GM12878 (cell line): ENCODE data around the gene ZSCAN9.

Source experiments
- CEBPB ChIP-seq, 2 experiments: fragments of 150-350 bp in 1 of 2; IDR thresholded peaks; 2 replicates each; pipeline ENCODE4 v1.6.1; 2012 to 2014; ENCODE audit warnings: low read depth in 2 of 2, low read length in 2 of 2, borderline replicate concordance in 1 of 2, inconsistent platforms in 1 of 2
- CREM ChIP-seq: IDR thresholded peaks from 2 replicates; pipeline ENCODE4 v1.6.1; 2014; ENCODE audit warnings: antibody characterized with exemption, low read depth
- EP300 ChIP-seq, 2 experiments: fragments of 150-350 bp in 1 of 2; IDR thresholded peaks; 2 replicates each; pipeline ENCODE4 v1.6.1; 2011 to 2012; ENCODE audit warnings: low read depth in 2 of 2, low read length in 2 of 2, borderline replicate concordance in 1 of 2, improper control_type of control experiment in 1 of 2, inconsistent platforms in 1 of 2; ENCODE audit not compliant: control insufficient read depth in 1 of 2
- FOS ChIP-seq: IDR thresholded peaks from 3 replicates; pipeline ENCODE4 v1.6.1; 2011; ENCODE audit warnings: borderline replicate concordance; ENCODE audit not compliant: insufficient read length; ENCODE audit errors: extremely low read depth
- HDAC6 ChIP-seq: fragments of 200-600 bp; sonication (generic); IDR thresholded peaks from one replicate; pipeline ENCODE4 v1.8.0; 2017; ENCODE audit warnings: antibody characterized with exemption; ENCODE audit not compliant: unreplicated experiment
- NRF1 ChIP-seq: conservative IDR thresholded peaks from 2 replicates; pipeline ENCODE4 v1.6.1; 2011; ENCODE audit warnings: mild to moderate bottlenecking, low read depth, low read length, improper control_type of control experiment
- PAX8 ChIP-seq: fragments of 450-650 bp; IDR thresholded peaks from 2 replicates; pipeline ENCODE4 v1.6.1; 2017; ENCODE audit warnings: mild to moderate bottlenecking, moderate library complexity
- POLR2AphosphoS5 ChIP-seq: IDR thresholded peaks from 2 replicates; pipeline ENCODE4 v1.6.1; 2011; ENCODE audit warnings: mild to moderate bottlenecking, low read length, inconsistent platforms
- TF ChIP-seq, protein P1 (sequence below): IDR thresholded peaks from 2 replicates; pipeline ENCODE4 v1.6.1; 2011; ENCODE audit warnings: low read depth, low read length, improper control_type of control experiment, borderline replicate concordance
- TF ChIP-seq, protein P2 (sequence below), 3 experiments: IDR thresholded peaks in 2 of 3; conservative IDR thresholded peaks in 1 of 3; 2 replicates each; pipeline ENCODE4 v1.5.1; 2011; ENCODE audit warnings: low read depth in 3 of 3, low read length in 3 of 3, mild to moderate bottlenecking in 3 of 3, control low read depth in 2 of 3, moderate library complexity in 2 of 3, inconsistent platforms in 1 of 3, mixed read lengths in 1 of 3; ENCODE audit not compliant: control insufficient read depth in 2 of 3, insufficient read depth in 1 of 3; ENCODE audit errors: extremely low read depth in 1 of 3
- TF ChIP-seq, protein P3 (sequence below): IDR thresholded peaks from 2 replicates; pipeline ENCODE4 v1.6.1; 2011; ENCODE audit warnings: mild to moderate bottlenecking, low read depth, low read length, moderate library complexity; ENCODE audit not compliant: insufficient replicate concordance

DNA sequence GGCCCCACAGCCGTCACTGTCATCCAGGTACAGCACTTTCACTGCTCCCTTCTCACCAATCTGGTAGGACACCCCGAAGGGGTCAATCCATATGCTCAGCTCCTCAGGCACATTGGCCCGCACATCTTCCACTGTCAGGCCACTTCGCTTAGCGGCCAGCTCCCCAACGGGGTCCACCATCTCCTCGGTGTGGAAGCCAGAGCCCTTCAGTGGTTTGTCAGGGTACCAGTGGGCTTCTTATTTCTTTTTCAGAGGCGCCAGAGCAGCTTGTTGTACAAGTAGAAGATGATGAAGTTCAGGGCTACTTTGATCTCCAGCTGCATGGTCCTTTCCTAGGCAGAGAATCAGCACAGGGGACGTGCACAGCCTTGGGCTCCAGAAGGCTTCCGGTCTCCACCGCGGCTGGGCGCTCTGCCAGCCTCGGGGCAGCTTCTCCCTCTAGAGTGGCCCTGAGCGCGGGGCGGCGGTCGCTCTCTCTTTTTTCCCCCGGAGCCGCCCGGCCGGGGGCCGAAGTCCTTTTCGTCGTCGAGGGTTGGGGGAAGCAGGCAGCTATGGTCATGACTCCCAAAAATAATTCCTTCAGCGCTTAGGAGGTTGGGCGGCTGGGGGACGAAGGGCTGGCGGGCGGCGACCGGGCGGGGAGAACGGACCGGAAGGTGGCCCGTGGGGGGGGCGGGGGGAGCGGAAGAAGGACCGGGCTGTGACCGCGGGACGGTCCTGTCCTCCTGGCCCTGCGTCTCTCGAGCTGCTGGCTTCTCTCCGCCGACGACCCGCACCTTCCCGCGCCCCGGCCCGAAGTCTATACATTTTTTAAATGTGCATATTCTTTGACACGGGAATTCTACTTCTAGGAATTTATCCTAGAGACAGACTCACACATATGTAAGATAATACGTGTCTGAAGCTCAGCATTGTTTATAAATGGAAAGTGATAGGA lies 6.5 kb upstream of the ZSCAN9 start:
- no peak; the same call in 1 of the 2 replicates for TF ChIP-seq POLR2AphosphoS5
- TF ChIP-seq FOS, result no peak
- TF ChIP-seq, protein P1, sequence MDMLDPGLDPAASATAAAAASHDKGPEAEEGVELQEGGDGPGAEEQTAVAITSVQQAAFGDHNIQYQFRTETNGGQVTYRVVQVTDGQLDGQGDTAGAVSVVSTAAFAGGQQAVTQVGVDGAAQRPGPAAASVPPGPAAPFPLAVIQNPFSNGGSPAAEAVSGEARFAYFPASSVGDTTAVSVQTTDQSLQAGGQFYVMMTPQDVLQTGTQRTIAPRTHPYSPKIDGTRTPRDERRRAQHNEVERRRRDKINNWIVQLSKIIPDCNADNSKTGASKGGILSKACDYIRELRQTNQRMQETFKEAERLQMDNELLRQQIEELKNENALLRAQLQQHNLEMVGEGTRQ, result no peak
- TF ChIP-seq, protein P2, sequence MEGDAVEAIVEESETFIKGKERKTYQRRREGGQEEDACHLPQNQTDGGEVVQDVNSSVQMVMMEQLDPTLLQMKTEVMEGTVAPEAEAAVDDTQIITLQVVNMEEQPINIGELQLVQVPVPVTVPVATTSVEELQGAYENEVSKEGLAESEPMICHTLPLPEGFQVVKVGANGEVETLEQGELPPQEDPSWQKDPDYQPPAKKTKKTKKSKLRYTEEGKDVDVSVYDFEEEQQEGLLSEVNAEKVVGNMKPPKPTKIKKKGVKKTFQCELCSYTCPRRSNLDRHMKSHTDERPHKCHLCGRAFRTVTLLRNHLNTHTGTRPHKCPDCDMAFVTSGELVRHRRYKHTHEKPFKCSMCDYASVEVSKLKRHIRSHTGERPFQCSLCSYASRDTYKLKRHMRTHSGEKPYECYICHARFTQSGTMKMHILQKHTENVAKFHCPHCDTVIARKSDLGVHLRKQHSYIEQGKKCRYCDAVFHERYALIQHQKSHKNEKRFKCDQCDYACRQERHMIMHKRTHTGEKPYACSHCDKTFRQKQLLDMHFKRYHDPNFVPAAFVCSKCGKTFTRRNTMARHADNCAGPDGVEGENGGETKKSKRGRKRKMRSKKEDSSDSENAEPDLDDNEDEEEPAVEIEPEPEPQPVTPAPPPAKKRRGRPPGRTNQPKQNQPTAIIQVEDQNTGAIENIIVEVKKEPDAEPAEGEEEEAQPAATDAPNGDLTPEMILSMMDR (IDR thresholded peaks at IDR 0.05 in 2 of 3, conservative IDR thresholded peaks at IDR 0.05 in 1 of 3; ENCODE audit: control insufficient read depth in 2 of 3, extremely low read depth in 1 of 3, insufficient read depth in 1 of 3, low read depth in 3 of 3, low read length in 3 of 3), result no peak
- TF ChIP-seq PAX8, result no peak
- no peak for TF ChIP-seq CEBPB (IDR thresholded peaks at IDR 0.05; ENCODE audit: borderline replicate concordance in 1 of 2, low read depth in 2 of 2, low read length in 2 of 2)
- no peak for TF ChIP-seq NRF1
- no peak for TF ChIP-seq CREM
- TF ChIP-seq, protein P3, sequence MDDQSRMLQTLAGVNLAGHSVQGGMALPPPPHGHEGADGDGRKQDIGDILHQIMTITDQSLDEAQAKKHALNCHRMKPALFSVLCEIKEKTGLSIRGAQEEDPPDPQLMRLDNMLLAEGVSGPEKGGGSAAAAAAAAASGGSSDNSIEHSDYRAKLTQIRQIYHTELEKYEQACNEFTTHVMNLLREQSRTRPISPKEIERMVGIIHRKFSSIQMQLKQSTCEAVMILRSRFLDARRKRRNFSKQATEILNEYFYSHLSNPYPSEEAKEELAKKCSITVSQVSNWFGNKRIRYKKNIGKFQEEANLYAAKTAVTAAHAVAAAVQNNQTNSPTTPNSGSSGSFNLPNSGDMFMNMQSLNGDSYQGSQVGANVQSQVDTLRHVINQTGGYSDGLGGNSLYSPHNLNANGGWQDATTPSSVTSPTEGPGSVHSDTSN, result no peak
- TF ChIP-seq HDAC6, result no peak
- no peak for TF ChIP-seq EP300 (IDR thresholded peaks at IDR 0.05; ENCODE audit: borderline replicate concordance in 1 of 2, control insufficient read depth in 1 of 2, low read depth in 2 of 2, low read length in 2 of 2)
